Suprapubic skin (tissue), 4 donors: ENCODE results near the gene ATP2A2. TPM values are rescaled to one million over a fixed set of nuclear protein-coding genes. Genes with fewer than 3 reads are reported as not detected.
"Not testable (repeated sequence)": the region's sequence is repeated elsewhere in the genome, so short reads cannot be mapped to it uniquely, and the experiment has no call there.

Source experiments
- DNase-seq, 2 donors: peaks; one replicate each; pipeline ENCODE4 v3.0.0-alpha.2; 2019; ENCODE audit warnings: low spot score in 2 of 2
- H3K27ac ChIP-seq: fragments of 200-600 bp; sonication (generic); one replicate; pipeline ENCODE4 v1.5.1; 2019
- H3K27me3 ChIP-seq: fragments of 200-600 bp; sonication (generic); one replicate; pipeline ENCODE4 v1.5.1; 2019
- H3K36me3 ChIP-seq: fragments of 200-600 bp; sonication (generic); one replicate; pipeline ENCODE4 v1.5.1; 2019
- H3K4me1 ChIP-seq: fragments of 200-600 bp; sonication (generic); one replicate; pipeline ENCODE4 v1.5.1; 2019
- H3K4me3 ChIP-seq: fragments of 200-600 bp; sonication (generic); one replicate; pipeline ENCODE4 v1.5.1; 2019; ENCODE audit warnings: mild to moderate bottlenecking
- H3K9me3 ChIP-seq: fragments of 200-600 bp; sonication (generic); one replicate; pipeline ENCODE4 v1.5.1; 2019
- CTCF ChIP-seq, 2 donors: fragments of 200-600 bp in 1 of 2; fragments of 450-650 bp in 1 of 2; sonication (generic) in 1 of 2; IDR thresholded peaks; one replicate each; pipeline ENCODE4 v1.5.1; 2016 to 2019; ENCODE audit warnings: antibody characterized with exemption in 2 of 2, mild to moderate bottlenecking in 1 of 2, moderate library complexity in 1 of 2
- EP300 ChIP-seq: sonication (generic); formaldehyde crosslinking; IDR thresholded peaks from one replicate; pipeline ENCODE4 v1.6.1; 2017; ENCODE audit warnings: antibody characterized with exemption
- POLR2A ChIP-seq, 2 donors: fragments of 450-650 bp; IDR thresholded peaks; one replicate each; pipeline ENCODE4 v1.6.1; 2017; ENCODE audit warnings: antibody characterized with exemption in 2 of 2, mild to moderate bottlenecking in 2 of 2, moderate library complexity in 2 of 2
- POLR2AphosphoS5 ChIP-seq, 3 donors: sonication (generic); formaldehyde crosslinking; IDR thresholded peaks; one replicate each; pipeline ENCODE4 v1.6.1; 2017; ENCODE audit warnings: antibody characterized with exemption in 3 of 3
- WGBS: methylation state at CpG from one replicate; pipeline ENCODE4 v1.1.5; 2018; 5-methylcytosine and 5-hydroxymethylcytosine counted together
- total RNA-seq, 4 donors: library from RNA; depleted of rRNA; stranded (reverse); fragments of >200 nt; gene quantifications; one replicate each; pipeline ENCODE4 v1.1.0, GENCODE V29; 2016

Gene ATP2A2
- total RNA-seq, 4 donors from 2014 or later: 95.9 to 138 (median 118) TPM

GRCh38 chr12:110337912-110338710, 57.1 kb downstream of the ATP2A2 start:
- Histone ChIP-seq H3K9me3 (no peaks in the 10 kb centered on the region), H3K4me1 (peaks cover 4% of the 10 kb centered on the region), H3K36me3 (peaks cover 99% of the 10 kb centered on the region), H3K27me3 (no peaks in the 10 kb centered on the region), H3K4me3 (no peak overlapping the region), H3K27ac (peak overlapping the region; percentile 64)
- 91% methylated on average over 11 of the region's 11 CpGs for WGBS
- TF ChIP-seq CTCF (IDR thresholded peaks at IDR 0.05): no peak
- TF ChIP-seq EP300: no peak
- no peak for TF ChIP-seq POLR2A (IDR thresholded peaks at IDR 0.05)
- no peak for TF ChIP-seq POLR2AphosphoS5 (IDR thresholded peaks at IDR 0.05)
- DNase-seq: no peak

- Histone ChIP-seq H3K36me3 (peaks cover 100% of the 10 kb centered on the region), H3K27me3 (no peaks in the 10 kb centered on the region), H3K4me3 (no peak overlapping the region), H3K27ac (peak overlapping the region; percentile 64), H3K9me3 (no peaks in the 10 kb centered on the region), H3K4me1 (peaks cover 4% of the 10 kb centered on the region)
- 85% methylated on average over 3 of the region's 3 CpGs for WGBS
- DNase-seq: no peak
- TF ChIP-seq POLR2AphosphoS5 (IDR thresholded peaks at IDR 0.05) (no peak), POLR2A (IDR thresholded peaks at IDR 0.05) (no peak), CTCF (IDR thresholded peaks at IDR 0.05) (no peak), EP300 (no peak)
Observed at GRCh38 chr12:110338754-110339153, 57.7 kb downstream of the ATP2A2 start.

- WGBS: 76% methylated on average over 8 of the region's 8 CpGs
- Histone ChIP-seq H3K4me1 (peaks cover 6% of the 10 kb centered on the region), H3K27ac (peak overlapping the region; percentile 64), H3K36me3 (peaks cover 100% of the 10 kb centered on the region), H3K4me3 (no peak overlapping the region), H3K27me3 (no peaks in the 10 kb centered on the region), H3K9me3 (no peaks in the 10 kb centered on the region)
- DNase-seq: no peak
- no peak for TF ChIP-seq POLR2A (IDR thresholded peaks at IDR 0.05)
- TF ChIP-seq CTCF (IDR thresholded peaks at IDR 0.05): no peak
- no peak for TF ChIP-seq POLR2AphosphoS5 (IDR thresholded peaks at IDR 0.05)
- TF ChIP-seq EP300: no peak
Observed at GRCh38 chr12:110339184-110339952, 58.3 kb downstream of the ATP2A2 start.

GRCh38 chr12:110340261-110340660, 59.2 kb downstream of the ATP2A2 start:
- H3K4me1 ChIP-seq: peaks cover 15% of the 10 kb centered on the region
- peaks cover 100% of the 10 kb centered on the region for H3K36me3 ChIP-seq
- H3K27me3 ChIP-seq, H3K9me3 ChIP-seq, H3K4me3 ChIP-seq, DNase-seq: not testable (repeated sequence)
- 94% methylated on average over 8 of the region's 8 CpGs for WGBS
- H3K27ac ChIP-seq: peak overlapping the region; percentile 54

GRCh38 chr12:110340706-110341105, 59.7 kb downstream of the ATP2A2 start:
- DNase-seq: no peak
- H3K36me3 ChIP-seq: peaks cover 100% of the 10 kb centered on the region
- TF ChIP-seq POLR2A (IDR thresholded peaks at IDR 0.05): no peak
- no peak for TF ChIP-seq POLR2AphosphoS5 (IDR thresholded peaks at IDR 0.05)
- H3K9me3 ChIP-seq: no peaks in the 10 kb centered on the region
- no peak overlapping the region for H3K4me3 ChIP-seq
- no peaks in the 10 kb centered on the region for H3K27me3 ChIP-seq
- no peak overlapping the region for H3K27ac ChIP-seq
- H3K4me1 ChIP-seq: peaks cover 19% of the 10 kb centered on the region
- WGBS: 85% methylated on average over 18 of the region's 18 CpGs

- no peak for TF ChIP-seq EP300
- TF ChIP-seq POLR2A (IDR thresholded peaks at IDR 0.05): no peak
- no peak for TF ChIP-seq POLR2AphosphoS5 (IDR thresholded peaks at IDR 0.05)
- TF ChIP-seq CTCF (IDR thresholded peaks at IDR 0.05): no peak
- no peak for DNase-seq
- peaks cover 98% of the 10 kb centered on the region for H3K36me3 ChIP-seq
- H3K4me3 ChIP-seq: no peak overlapping the region
- no peaks in the 10 kb centered on the region for H3K27me3 ChIP-seq
- H3K4me1 ChIP-seq: peaks cover 27% of the 10 kb centered on the region
- 86% methylated on average over 15 of the region's 15 CpGs for WGBS
- H3K27ac ChIP-seq: no peak overlapping the region
- no peaks in the 10 kb centered on the region for H3K9me3 ChIP-seq
Observed at GRCh38 chr12:110342157-110342556, 61.1 kb downstream of the ATP2A2 start.
